Ovary (tissue), 3 donors: ENCODE measurements around the gene PWWP2B.

ENCODE experiments used
- EP300 ChIP-seq: sonication (generic); formaldehyde crosslinking; IDR thresholded peaks from one replicate; pipeline ENCODE4 v1.6.1; 2017; ENCODE audit warnings: antibody characterized with exemption
- POLR2A ChIP-seq: fragments of 450-650 bp; IDR thresholded peaks from one replicate; pipeline ENCODE4 v1.6.1; 2017; ENCODE audit warnings: antibody characterized with exemption, mild to moderate bottlenecking, moderate library complexity
- TF ChIP-seq, protein P1 (sequence below), 3 donors: fragments of 450-650 bp in 2 of 3; fragments of 200-600 bp in 1 of 3; IDR thresholded peaks; one replicate each; pipeline versions ENCODE4 v1.5.1 to v1.8.0; 2016 to 2022; ENCODE audit warnings: antibody characterized with exemption in 3 of 3, mild to moderate bottlenecking in 1 of 3
- donor health status: DM: no; HTN: no; CAD: no.

DNA sequence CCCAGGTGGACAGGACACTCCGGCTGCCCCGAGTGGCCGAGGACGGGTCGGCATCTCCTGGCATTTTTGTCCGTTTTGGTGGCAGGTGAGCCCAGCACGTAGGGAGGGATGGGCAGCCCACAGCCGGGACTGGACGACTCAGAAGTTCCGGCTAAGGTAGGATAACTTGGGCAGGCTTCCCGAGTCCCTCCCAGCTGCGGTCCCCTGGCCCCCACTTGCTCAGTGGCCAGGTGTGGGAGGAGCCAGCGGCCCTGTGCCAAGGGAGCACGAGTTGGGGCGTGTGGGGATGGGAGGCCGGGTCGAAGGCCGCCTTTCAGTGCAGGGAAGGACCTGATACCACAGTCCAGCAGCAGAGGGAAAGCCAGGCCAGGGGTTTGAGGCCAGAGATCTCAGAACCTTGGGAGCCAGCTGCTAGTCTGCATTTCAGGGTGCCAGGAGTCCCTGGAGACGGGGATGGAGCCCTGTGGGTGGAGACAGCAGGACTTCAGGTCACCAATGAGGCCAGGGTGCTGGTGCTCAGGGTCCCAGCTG, 58.5 kb downstream of the PWWP2B start:
- TF ChIP-seq POLR2A: no peak
- TF ChIP-seq, protein P1, sequence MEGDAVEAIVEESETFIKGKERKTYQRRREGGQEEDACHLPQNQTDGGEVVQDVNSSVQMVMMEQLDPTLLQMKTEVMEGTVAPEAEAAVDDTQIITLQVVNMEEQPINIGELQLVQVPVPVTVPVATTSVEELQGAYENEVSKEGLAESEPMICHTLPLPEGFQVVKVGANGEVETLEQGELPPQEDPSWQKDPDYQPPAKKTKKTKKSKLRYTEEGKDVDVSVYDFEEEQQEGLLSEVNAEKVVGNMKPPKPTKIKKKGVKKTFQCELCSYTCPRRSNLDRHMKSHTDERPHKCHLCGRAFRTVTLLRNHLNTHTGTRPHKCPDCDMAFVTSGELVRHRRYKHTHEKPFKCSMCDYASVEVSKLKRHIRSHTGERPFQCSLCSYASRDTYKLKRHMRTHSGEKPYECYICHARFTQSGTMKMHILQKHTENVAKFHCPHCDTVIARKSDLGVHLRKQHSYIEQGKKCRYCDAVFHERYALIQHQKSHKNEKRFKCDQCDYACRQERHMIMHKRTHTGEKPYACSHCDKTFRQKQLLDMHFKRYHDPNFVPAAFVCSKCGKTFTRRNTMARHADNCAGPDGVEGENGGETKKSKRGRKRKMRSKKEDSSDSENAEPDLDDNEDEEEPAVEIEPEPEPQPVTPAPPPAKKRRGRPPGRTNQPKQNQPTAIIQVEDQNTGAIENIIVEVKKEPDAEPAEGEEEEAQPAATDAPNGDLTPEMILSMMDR (IDR thresholded peaks at IDR 0.05): no peak
- TF ChIP-seq EP300: no peak
